H9 (cell line): Measurements from ENCODE around the gene SLC6A19. TPM values are rescaled to one million over a fixed set of nuclear protein-coding genes. Genes with fewer than 3 reads are reported as not detected.

ENCODE experiments used
- DNase-seq: peaks from one replicate; pipeline ENCODE4 v3.0.0-alpha.2; 2017
- H2AFZ ChIP-seq: one replicate; pipeline ENCODE4 v1.6.1; 2013; ENCODE audit warnings: mild to moderate bottlenecking, low read length, control low read depth, moderate library complexity
- H2AK5ac ChIP-seq: 2 replicates; pipeline ENCODE4 v1.6.1; 2013; ENCODE audit warnings: low read length, control low read depth, mixed read lengths; ENCODE audit not compliant: insufficient read length
- H2BK120ac ChIP-seq: one replicate; pipeline ENCODE4 v1.6.1; 2013; ENCODE audit warnings: low read depth, mild to moderate bottlenecking, low read length, control low read depth, inconsistent platforms; ENCODE audit not compliant: poor library complexity, severe bottlenecking
- H2BK12ac ChIP-seq: 2 replicates; pipeline ENCODE4 v1.6.1; 2013; ENCODE audit warnings: low read length, control low read depth, mixed read lengths, low read depth; ENCODE audit not compliant: insufficient read length
- H2BK15ac ChIP-seq: 2 replicates; pipeline ENCODE4 v1.6.1; 2013; ENCODE audit warnings: low read depth, low read length, control low read depth
- H2BK20ac ChIP-seq: one replicate; pipeline ENCODE4 v1.6.1; 2013; ENCODE audit warnings: low read depth, mild to moderate bottlenecking, low read length, control low read depth, inconsistent platforms; ENCODE audit not compliant: poor library complexity, severe bottlenecking
- H2BK5ac ChIP-seq: 2 replicates; pipeline ENCODE4 v1.6.1; 2013; ENCODE audit warnings: low read length, control low read depth, mixed read lengths; ENCODE audit not compliant: insufficient read length
- H3K14ac ChIP-seq: 2 replicates; pipeline ENCODE4 v1.6.1; 2013; ENCODE audit warnings: low read length, control low read depth; ENCODE audit not compliant: insufficient read depth
- H3K18ac ChIP-seq: 2 replicates; pipeline ENCODE4 v1.6.1; 2013; ENCODE audit warnings: low read depth, mild to moderate bottlenecking, mixed read lengths, low read length, control low read depth; ENCODE audit not compliant: insufficient read length
- H3K23ac ChIP-seq: 2 replicates; pipeline ENCODE4 v1.6.1; 2013; ENCODE audit warnings: low read length, control low read depth, mixed read lengths, low read depth; ENCODE audit not compliant: insufficient read length
- H3K23me2 ChIP-seq: 2 replicates; pipeline ENCODE4 v1.6.1; 2013; ENCODE audit warnings: low read depth, mild to moderate bottlenecking, mixed read lengths, low read length, control low read depth; ENCODE audit not compliant: insufficient read length, poor library complexity, severe bottlenecking
- H3K27ac ChIP-seq: 2 replicates; pipeline ENCODE4 v1.5.1; 2013; ENCODE audit warnings: low read length, control low read depth, mixed read lengths, low read depth; ENCODE audit not compliant: insufficient read length
- H3K27me3 ChIP-seq: 2 replicates; pipeline ENCODE4 v1.6.1; 2013; ENCODE audit warnings: low read length, control low read depth, inconsistent platforms; ENCODE audit not compliant: insufficient read depth
- H3K4ac ChIP-seq: 2 replicates; pipeline ENCODE4 v1.6.1; 2013; ENCODE audit warnings: low read depth, mild to moderate bottlenecking, control low read depth, inconsistent platforms, low read length, moderate library complexity
- H3K4me1 ChIP-seq: 2 replicates; pipeline ENCODE4 v1.6.1; 2013; ENCODE audit warnings: low read length, control low read depth, inconsistent platforms; ENCODE audit not compliant: insufficient read depth
- H3K4me2 ChIP-seq: 2 replicates; pipeline ENCODE4 v1.6.1; 2013; ENCODE audit warnings: low read length, control low read depth, mixed read lengths; ENCODE audit not compliant: insufficient read length, insufficient read depth
- H3K56ac ChIP-seq: 2 replicates; pipeline ENCODE4 v1.6.1; 2013; ENCODE audit warnings: low read depth, mild to moderate bottlenecking, mixed read lengths, low read length, control low read depth; ENCODE audit not compliant: insufficient read length
- H3K79me1 ChIP-seq: 2 replicates; pipeline ENCODE4 v1.6.1; 2013; ENCODE audit warnings: low read depth, mild to moderate bottlenecking, moderate library complexity, low read length, control low read depth, inconsistent platforms; ENCODE audit not compliant: insufficient read depth, poor library complexity, severe bottlenecking
- H3K79me2 ChIP-seq: 2 replicates; pipeline ENCODE4 v1.6.1; 2013; ENCODE audit warnings: low read length, control low read depth, inconsistent platforms; ENCODE audit not compliant: insufficient read depth
- H3K9ac ChIP-seq: 2 replicates; pipeline ENCODE4 v1.6.1; 2013; ENCODE audit warnings: low read length, control low read depth, mixed read lengths; ENCODE audit not compliant: insufficient read length; ENCODE audit errors: extremely low read depth
- H3K9me3 ChIP-seq: one replicate; pipeline ENCODE4 v1.6.1; 2013; ENCODE audit warnings: low read depth, low read length, inconsistent platforms; ENCODE audit not compliant: control insufficient read depth
- H3T11ph ChIP-seq: one replicate; pipeline ENCODE4 v1.6.1; 2013; ENCODE audit warnings: mild to moderate bottlenecking, low read length, control low read depth, inconsistent platforms
- H4K20me1 ChIP-seq: one replicate; pipeline ENCODE4 v1.6.1; 2013; ENCODE audit not compliant: control insufficient read depth, insufficient read length, insufficient read depth
- H4K5ac ChIP-seq: 2 replicates; pipeline ENCODE4 v1.6.1; 2013; ENCODE audit warnings: low read depth, mild to moderate bottlenecking, mixed read lengths, low read length, control low read depth; ENCODE audit not compliant: insufficient read length
- H4K8ac ChIP-seq: replicated peaks from 2 replicates; pipeline ENCODE4 v1.6.1; 2013; ENCODE audit warnings: low read length, control low read depth, mixed read lengths, low read depth; ENCODE audit not compliant: insufficient read length
- H4K91ac ChIP-seq: 2 replicates; pipeline ENCODE4 v1.6.1; 2013; ENCODE audit warnings: low read depth, mild to moderate bottlenecking, moderate library complexity, mixed read lengths, low read length, control low read depth; ENCODE audit not compliant: insufficient read length
- H3K27ac Mint-ChIP-seq, 3 experiments: 2 replicates in 2 of 3; 3 replicates in 1 of 3; pipeline ENCODE4 v1.8.0; 2020 to 2021; ENCODE audit warnings: mixed read lengths in 3 of 3, mild to moderate bottlenecking in 1 of 3, moderate library complexity in 1 of 3
- H3K27me3 Mint-ChIP-seq: 2 replicates; pipeline ENCODE4 v1.8.0; 2021; ENCODE audit warnings: low read depth, mild to moderate bottlenecking, moderate library complexity, mixed read lengths
- H3K36me3 Mint-ChIP-seq, 3 experiments: 2 replicates in 2 of 3; 3 replicates in 1 of 3; pipeline ENCODE4 v1.8.0; 2020 to 2021; ENCODE audit warnings: low read depth in 3 of 3, mixed read lengths in 3 of 3; ENCODE audit not compliant: insufficient read depth in 1 of 3
- H3K4me1 Mint-ChIP-seq, 2 experiments: 2 replicates each; pipeline ENCODE4 v1.8.0; 2020; ENCODE audit warnings: mixed read lengths in 2 of 2
- H3K4me3 Mint-ChIP-seq, 2 experiments: 2 replicates in 1 of 2; 3 replicates in 1 of 2; pipeline ENCODE4 v1.8.0; 2020 to 2021; ENCODE audit warnings: mild to moderate bottlenecking in 2 of 2, mixed read lengths in 2 of 2, moderate library complexity in 1 of 2
- H3K9me3 Mint-ChIP-seq, 2 experiments: 2 replicates in 1 of 2; 3 replicates in 1 of 2; pipeline ENCODE4 v1.8.0; 2020; ENCODE audit warnings: mild to moderate bottlenecking in 2 of 2, mixed read lengths in 2 of 2, moderate library complexity in 1 of 2
- WGBS: extraction: QIAGEN DNeasy Blood & Tissue Kit; methylation state at CpG from one replicate; pipeline ENCODE4 v1.1.7; 2013; ENCODE audit warnings: missing lambda C conversion rate, low lambda C conversion rate, mixed read lengths; ENCODE audit not compliant: insufficient read length; ENCODE audit errors: extremely low coverage; 5-methylcytosine and 5-hydroxymethylcytosine counted together
- total RNA-seq: library from RNA; stranded (reverse); gene quantifications from 2 replicates; pipeline ENCODE4 v1.2.1, GENCODE V29; 2021
- TF ChIP-seq, protein P1 (sequence below): fragments of 200-600 bp; sonication (generic); conservative IDR thresholded peaks from 3 replicates; pipeline ENCODE4 v1.8.0; 2021; ENCODE audit warnings: antibody characterized with exemption, mild to moderate bottlenecking

The SLC6A19 gene
- total RNA-seq, 1 experiment from 2014 or later, result not detected

- H2BK12ac ChIP-seq, result no peak overlapping the region
- Mint-ChIP-seq H3K9me3 (no peaks in the 10 kb centered on the region), H3K27ac (no peak overlapping the region), H3K4me3 (no peak overlapping the region), H3K27me3 (peaks cover 10% of the 10 kb centered on the region), H3K4me1 (peaks cover 4 to 16% of the 10 kb centered on the region in 2 experiments), H3K36me3 (no peaks in the 10 kb centered on the region)
- no peak overlapping the region for H3K4me2 ChIP-seq
- no peak overlapping the region for H3K18ac ChIP-seq
- no peak overlapping the region for H3T11ph ChIP-seq
- no peak overlapping the region for H3K56ac ChIP-seq
- no peak overlapping the region for H3K9ac ChIP-seq
- TF ChIP-seq, protein P1, sequence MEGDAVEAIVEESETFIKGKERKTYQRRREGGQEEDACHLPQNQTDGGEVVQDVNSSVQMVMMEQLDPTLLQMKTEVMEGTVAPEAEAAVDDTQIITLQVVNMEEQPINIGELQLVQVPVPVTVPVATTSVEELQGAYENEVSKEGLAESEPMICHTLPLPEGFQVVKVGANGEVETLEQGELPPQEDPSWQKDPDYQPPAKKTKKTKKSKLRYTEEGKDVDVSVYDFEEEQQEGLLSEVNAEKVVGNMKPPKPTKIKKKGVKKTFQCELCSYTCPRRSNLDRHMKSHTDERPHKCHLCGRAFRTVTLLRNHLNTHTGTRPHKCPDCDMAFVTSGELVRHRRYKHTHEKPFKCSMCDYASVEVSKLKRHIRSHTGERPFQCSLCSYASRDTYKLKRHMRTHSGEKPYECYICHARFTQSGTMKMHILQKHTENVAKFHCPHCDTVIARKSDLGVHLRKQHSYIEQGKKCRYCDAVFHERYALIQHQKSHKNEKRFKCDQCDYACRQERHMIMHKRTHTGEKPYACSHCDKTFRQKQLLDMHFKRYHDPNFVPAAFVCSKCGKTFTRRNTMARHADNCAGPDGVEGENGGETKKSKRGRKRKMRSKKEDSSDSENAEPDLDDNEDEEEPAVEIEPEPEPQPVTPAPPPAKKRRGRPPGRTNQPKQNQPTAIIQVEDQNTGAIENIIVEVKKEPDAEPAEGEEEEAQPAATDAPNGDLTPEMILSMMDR, result no peak
- H2BK15ac ChIP-seq, result no peak overlapping the region
- no peak overlapping the region for H2BK5ac ChIP-seq
- H4K5ac ChIP-seq, result no peak overlapping the region
- WGBS, result no CpG with 5 or more reads among the region's 33 CpGs
- no peak overlapping the region for H2BK120ac ChIP-seq
- H3K14ac ChIP-seq, result no peak overlapping the region; the same call in 1 of the 2 replicates
- H4K91ac ChIP-seq, result no peak overlapping the region
- DNase-seq, result no peak
- no peaks in the 10 kb centered on the region for H3K4me1 ChIP-seq
- no peaks in the 10 kb centered on the region for H3K27me3 ChIP-seq
- H3K23ac ChIP-seq, result no peak overlapping the region
- H3K79me2 ChIP-seq, result no peaks in the 10 kb centered on the region
- H3K79me1 ChIP-seq, result no peaks in the 10 kb centered on the region
- H4K8ac ChIP-seq, result no peak overlapping the region
- no peak overlapping the region for H2BK20ac ChIP-seq
- H2AK5ac ChIP-seq, result no peak overlapping the region
- no peaks in the 10 kb centered on the region for H4K20me1 ChIP-seq
- H3K9me3 ChIP-seq, result no peaks in the 10 kb centered on the region
- H3K23me2 ChIP-seq, result no peaks in the 10 kb centered on the region
- H3K4ac ChIP-seq, result no peak overlapping the region
- H3K27ac ChIP-seq, result no peak overlapping the region
- H2AFZ ChIP-seq, result no peak overlapping the region
Observed at GRCh38 chr5:1243487-1244130, 42.2 kb downstream of the SLC6A19 start.
